ES-I3 (cell line): ENCODE data around the gene PLXNB1.
"Not testable (repeated sequence)": the region's sequence is repeated elsewhere in the genome, so short reads cannot be mapped to it uniquely, and the experiment has no call there.

Experiments used
- H3K36me3 ChIP-seq: 2 replicates; pipeline ENCODE4 v1.6.1; 2013; ENCODE audit warnings: mild to moderate bottlenecking, low read length, control low read depth, moderate library complexity; ENCODE audit not compliant: insufficient read depth
- H3K4me1 ChIP-seq: 2 replicates; pipeline ENCODE4 v1.6.1; 2013; ENCODE audit warnings: mild to moderate bottlenecking, control low read depth, low read length; ENCODE audit not compliant: insufficient read depth
- H3K9ac ChIP-seq: 2 replicates; pipeline ENCODE4 v1.6.1; 2013; ENCODE audit warnings: low read depth, mild to moderate bottlenecking, low read length, moderate library complexity
- H3K9me3 ChIP-seq: 2 replicates; pipeline ENCODE4 v1.6.1; 2013; ENCODE audit warnings: mild to moderate bottlenecking, low read length, moderate library complexity; ENCODE audit not compliant: control insufficient read depth, insufficient read depth

Gene PLXNB1

GRCh38 chr3:48469046-48469915, 39.4 kb upstream of the PLXNB1 start:
- H3K36me3 ChIP-seq, result peaks cover 7% of the 10 kb centered on the region
- H3K9me3 ChIP-seq, result no peaks in the 10 kb centered on the region
- H3K9ac ChIP-seq, result no peak overlapping the region
- H3K4me1 ChIP-seq, result peaks cover 15% of the 10 kb centered on the region; the same call in 1 of the 2 replicates

GRCh38 chr3:48468329-48468731, 38.4 kb upstream of the PLXNB1 start:
- no peak overlapping the region for H3K9ac ChIP-seq
- H3K9me3 ChIP-seq, result no peaks in the 10 kb centered on the region
- peaks cover 7% of the 10 kb centered on the region for H3K36me3 ChIP-seq
- peaks cover 10% of the 10 kb centered on the region; the same call in 1 of the 2 replicates for H3K4me1 ChIP-seq

GRCh38 chr3:48467473-48468267, 37.8 kb upstream of the PLXNB1 start:
- peaks cover 10% of the 10 kb centered on the region; the same call in 1 of the 2 replicates for H3K4me1 ChIP-seq
- peaks cover 7% of the 10 kb centered on the region for H3K36me3 ChIP-seq
- H3K9ac ChIP-seq, result no peak overlapping the region
- H3K9me3 ChIP-seq, result no peaks in the 10 kb centered on the region

- H3K9ac ChIP-seq, result no peak overlapping the region
- H3K9me3 ChIP-seq, result no peaks in the 10 kb centered on the region
- H3K4me1 ChIP-seq, result peaks cover 10% of the 10 kb centered on the region; the same call in 1 of the 2 replicates
- H3K36me3 ChIP-seq, result peaks cover 7% of the 10 kb centered on the region
Measured at GRCh38 chr3:48467110-48467454, 37.2 kb upstream of the PLXNB1 start.

- Histone ChIP-seq H3K4me1 (peaks cover 10% of the 10 kb centered on the region; the same call in 1 of the 2 replicates), H3K9ac (peak overlapping the region; percentile 21; the same call in 1 of the 2 replicates), H3K36me3 (peaks cover 7% of the 10 kb centered on the region), H3K9me3 (no peaks in the 10 kb centered on the region)
Measured at GRCh38 chr3:48466386-48467109, 36.7 kb upstream of the PLXNB1 start.

GRCh38 chr3:48465531-48466378, 35.9 kb upstream of the PLXNB1 start:
- H3K9ac ChIP-seq, result peak overlapping the region; percentile 21; the same call in 1 of the 2 replicates
- H3K4me1 ChIP-seq, result peaks cover 10% of the 10 kb centered on the region; the same call in 1 of the 2 replicates
- peaks cover 7% of the 10 kb centered on the region for H3K36me3 ChIP-seq
- no peaks in the 10 kb centered on the region for H3K9me3 ChIP-seq

GRCh38 chr3:48465237-48465530, 35.3 kb upstream of the PLXNB1 start:
- no peaks in the 10 kb centered on the region for H3K9me3 ChIP-seq
- H3K36me3 ChIP-seq, result peaks cover 11% of the 10 kb centered on the region
- no peak overlapping the region for H3K9ac ChIP-seq
- peaks cover 10% of the 10 kb centered on the region; the same call in 1 of the 2 replicates for H3K4me1 ChIP-seq

- peaks cover 10% of the 10 kb centered on the region; the same call in 1 of the 2 replicates for H3K4me1 ChIP-seq
- H3K36me3 ChIP-seq, result peaks cover 15% of the 10 kb centered on the region
- H3K9me3 ChIP-seq, result no peaks in the 10 kb centered on the region
- H3K9ac ChIP-seq, result no peak overlapping the region
Measured at GRCh38 chr3:48464713-48465221, 34.9 kb upstream of the PLXNB1 start.

GRCh38 chr3:48463703-48464102, 33.8 kb upstream of the PLXNB1 start:
- Histone ChIP-seq H3K9ac (no peak overlapping the region), H3K36me3 (peaks cover 25% of the 10 kb centered on the region), H3K4me1 (peaks cover 10% of the 10 kb centered on the region; the same call in 1 of the 2 replicates), H3K9me3 (no peaks in the 10 kb centered on the region)

- H3K36me3 ChIP-seq, result peaks cover 19% of the 10 kb centered on the region
- peaks cover 10% of the 10 kb centered on the region; the same call in 1 of the 2 replicates for H3K4me1 ChIP-seq
- not testable (repeated sequence) for H3K9ac ChIP-seq, H3K9me3 ChIP-seq
Measured at GRCh38 chr3:48461767-48462166, 31.9 kb upstream of the PLXNB1 start.

GRCh38 chr3:48460517-48460902, 30.6 kb upstream of the PLXNB1 start:
- H3K4me1 ChIP-seq, result no peaks in the 10 kb centered on the region
- H3K9ac ChIP-seq, result no peak overlapping the region
- H3K36me3 ChIP-seq, result peaks cover 21% of the 10 kb centered on the region
- no peaks in the 10 kb centered on the region for H3K9me3 ChIP-seq

- H3K9me3 ChIP-seq, result no peaks in the 10 kb centered on the region
- peaks cover 24% of the 10 kb centered on the region for H3K36me3 ChIP-seq
- no peaks in the 10 kb centered on the region for H3K4me1 ChIP-seq
- no peak overlapping the region for H3K9ac ChIP-seq
Measured at GRCh38 chr3:48459773-48460516, 30.1 kb upstream of the PLXNB1 start.

GRCh38 chr3:48459331-48459730, 29.4 kb upstream of the PLXNB1 start:
- Histone ChIP-seq H3K9me3 (no peaks in the 10 kb centered on the region), H3K4me1 (no peaks in the 10 kb centered on the region), H3K36me3 (peaks cover 27% of the 10 kb centered on the region), H3K9ac (no peak overlapping the region)
